H9 (cell line): Measurements from ENCODE around the gene TUT4. TPM values are rescaled to one million over a fixed set of nuclear protein-coding genes. Genes with fewer than 3 reads are reported as not detected.

ENCODE experiments used
- DNase-seq: peaks from one replicate; pipeline ENCODE4 v3.0.0-alpha.2; 2017
- H2AFZ ChIP-seq: one replicate; pipeline ENCODE4 v1.6.1; 2013; ENCODE audit warnings: mild to moderate bottlenecking, low read length, control low read depth, moderate library complexity
- H2AK5ac ChIP-seq: 2 replicates; pipeline ENCODE4 v1.6.1; 2013; ENCODE audit warnings: low read length, control low read depth, mixed read lengths; ENCODE audit not compliant: insufficient read length
- H2BK120ac ChIP-seq: one replicate; pipeline ENCODE4 v1.6.1; 2013; ENCODE audit warnings: low read depth, mild to moderate bottlenecking, low read length, control low read depth, inconsistent platforms; ENCODE audit not compliant: poor library complexity, severe bottlenecking
- H2BK12ac ChIP-seq: 2 replicates; pipeline ENCODE4 v1.6.1; 2013; ENCODE audit warnings: low read length, control low read depth, mixed read lengths, low read depth; ENCODE audit not compliant: insufficient read length
- H2BK15ac ChIP-seq: 2 replicates; pipeline ENCODE4 v1.6.1; 2013; ENCODE audit warnings: low read depth, low read length, control low read depth
- H2BK20ac ChIP-seq: one replicate; pipeline ENCODE4 v1.6.1; 2013; ENCODE audit warnings: low read depth, mild to moderate bottlenecking, low read length, control low read depth, inconsistent platforms; ENCODE audit not compliant: poor library complexity, severe bottlenecking
- H2BK5ac ChIP-seq: 2 replicates; pipeline ENCODE4 v1.6.1; 2013; ENCODE audit warnings: low read length, control low read depth, mixed read lengths; ENCODE audit not compliant: insufficient read length
- H3K14ac ChIP-seq: 2 replicates; pipeline ENCODE4 v1.6.1; 2013; ENCODE audit warnings: low read length, control low read depth; ENCODE audit not compliant: insufficient read depth
- H3K18ac ChIP-seq: 2 replicates; pipeline ENCODE4 v1.6.1; 2013; ENCODE audit warnings: low read depth, mild to moderate bottlenecking, mixed read lengths, low read length, control low read depth; ENCODE audit not compliant: insufficient read length
- H3K23ac ChIP-seq: 2 replicates; pipeline ENCODE4 v1.6.1; 2013; ENCODE audit warnings: low read length, control low read depth, mixed read lengths, low read depth; ENCODE audit not compliant: insufficient read length
- H3K23me2 ChIP-seq: 2 replicates; pipeline ENCODE4 v1.6.1; 2013; ENCODE audit warnings: low read depth, mild to moderate bottlenecking, mixed read lengths, low read length, control low read depth; ENCODE audit not compliant: insufficient read length, poor library complexity, severe bottlenecking
- H3K27ac ChIP-seq: 2 replicates; pipeline ENCODE4 v1.5.1; 2013; ENCODE audit warnings: low read length, control low read depth, mixed read lengths, low read depth; ENCODE audit not compliant: insufficient read length
- H3K27me3 ChIP-seq: 2 replicates; pipeline ENCODE4 v1.6.1; 2013; ENCODE audit warnings: low read length, control low read depth, inconsistent platforms; ENCODE audit not compliant: insufficient read depth
- H3K4ac ChIP-seq: 2 replicates; pipeline ENCODE4 v1.6.1; 2013; ENCODE audit warnings: low read depth, mild to moderate bottlenecking, control low read depth, inconsistent platforms, low read length, moderate library complexity
- H3K4me1 ChIP-seq: 2 replicates; pipeline ENCODE4 v1.6.1; 2013; ENCODE audit warnings: low read length, control low read depth, inconsistent platforms; ENCODE audit not compliant: insufficient read depth
- H3K4me2 ChIP-seq: 2 replicates; pipeline ENCODE4 v1.6.1; 2013; ENCODE audit warnings: low read length, control low read depth, mixed read lengths; ENCODE audit not compliant: insufficient read length, insufficient read depth
- H3K56ac ChIP-seq: 2 replicates; pipeline ENCODE4 v1.6.1; 2013; ENCODE audit warnings: low read depth, mild to moderate bottlenecking, mixed read lengths, low read length, control low read depth; ENCODE audit not compliant: insufficient read length
- H3K79me1 ChIP-seq: 2 replicates; pipeline ENCODE4 v1.6.1; 2013; ENCODE audit warnings: low read depth, mild to moderate bottlenecking, moderate library complexity, low read length, control low read depth, inconsistent platforms; ENCODE audit not compliant: insufficient read depth, poor library complexity, severe bottlenecking
- H3K79me2 ChIP-seq: 2 replicates; pipeline ENCODE4 v1.6.1; 2013; ENCODE audit warnings: low read length, control low read depth, inconsistent platforms; ENCODE audit not compliant: insufficient read depth
- H3K9ac ChIP-seq: 2 replicates; pipeline ENCODE4 v1.6.1; 2013; ENCODE audit warnings: low read length, control low read depth, mixed read lengths; ENCODE audit not compliant: insufficient read length; ENCODE audit errors: extremely low read depth
- H3K9me3 ChIP-seq: one replicate; pipeline ENCODE4 v1.6.1; 2013; ENCODE audit warnings: low read depth, low read length, inconsistent platforms; ENCODE audit not compliant: control insufficient read depth
- H3T11ph ChIP-seq: one replicate; pipeline ENCODE4 v1.6.1; 2013; ENCODE audit warnings: mild to moderate bottlenecking, low read length, control low read depth, inconsistent platforms
- H4K20me1 ChIP-seq: one replicate; pipeline ENCODE4 v1.6.1; 2013; ENCODE audit not compliant: control insufficient read depth, insufficient read length, insufficient read depth
- H4K5ac ChIP-seq: 2 replicates; pipeline ENCODE4 v1.6.1; 2013; ENCODE audit warnings: low read depth, mild to moderate bottlenecking, mixed read lengths, low read length, control low read depth; ENCODE audit not compliant: insufficient read length
- H4K8ac ChIP-seq: replicated peaks from 2 replicates; pipeline ENCODE4 v1.6.1; 2013; ENCODE audit warnings: low read length, control low read depth, mixed read lengths, low read depth; ENCODE audit not compliant: insufficient read length
- H4K91ac ChIP-seq: 2 replicates; pipeline ENCODE4 v1.6.1; 2013; ENCODE audit warnings: low read depth, mild to moderate bottlenecking, moderate library complexity, mixed read lengths, low read length, control low read depth; ENCODE audit not compliant: insufficient read length
- H3K27ac Mint-ChIP-seq, 3 experiments: 2 replicates in 2 of 3; 3 replicates in 1 of 3; pipeline ENCODE4 v1.8.0; 2020 to 2021; ENCODE audit warnings: mixed read lengths in 3 of 3, mild to moderate bottlenecking in 1 of 3, moderate library complexity in 1 of 3
- H3K27me3 Mint-ChIP-seq: 2 replicates; pipeline ENCODE4 v1.8.0; 2021; ENCODE audit warnings: low read depth, mild to moderate bottlenecking, moderate library complexity, mixed read lengths
- H3K36me3 Mint-ChIP-seq, 3 experiments: 2 replicates in 2 of 3; 3 replicates in 1 of 3; pipeline ENCODE4 v1.8.0; 2020 to 2021; ENCODE audit warnings: low read depth in 3 of 3, mixed read lengths in 3 of 3; ENCODE audit not compliant: insufficient read depth in 1 of 3
- H3K4me1 Mint-ChIP-seq, 2 experiments: 2 replicates each; pipeline ENCODE4 v1.8.0; 2020; ENCODE audit warnings: mixed read lengths in 2 of 2
- H3K4me3 Mint-ChIP-seq, 2 experiments: 2 replicates in 1 of 2; 3 replicates in 1 of 2; pipeline ENCODE4 v1.8.0; 2020 to 2021; ENCODE audit warnings: mild to moderate bottlenecking in 2 of 2, mixed read lengths in 2 of 2, moderate library complexity in 1 of 2
- H3K9me3 Mint-ChIP-seq, 2 experiments: 2 replicates in 1 of 2; 3 replicates in 1 of 2; pipeline ENCODE4 v1.8.0; 2020; ENCODE audit warnings: mild to moderate bottlenecking in 2 of 2, mixed read lengths in 2 of 2, moderate library complexity in 1 of 2
- CTCF ChIP-seq: fragments of 200-600 bp; sonication (generic); conservative IDR thresholded peaks from 3 replicates; pipeline ENCODE4 v1.8.0; 2021; ENCODE audit warnings: antibody characterized with exemption, mild to moderate bottlenecking
- WGBS: extraction: QIAGEN DNeasy Blood & Tissue Kit; methylation state at CpG from one replicate; pipeline ENCODE4 v1.1.7; 2013; ENCODE audit warnings: missing lambda C conversion rate, low lambda C conversion rate, mixed read lengths; ENCODE audit not compliant: insufficient read length; ENCODE audit errors: extremely low coverage; 5-methylcytosine and 5-hydroxymethylcytosine counted together
- total RNA-seq: library from RNA; stranded (reverse); gene quantifications from 2 replicates; pipeline ENCODE4 v1.2.1, GENCODE V29; 2021

The TUT4 gene
- total RNA-seq, 1 experiment from 2014 or later, result 59.3 TPM

DNA sequence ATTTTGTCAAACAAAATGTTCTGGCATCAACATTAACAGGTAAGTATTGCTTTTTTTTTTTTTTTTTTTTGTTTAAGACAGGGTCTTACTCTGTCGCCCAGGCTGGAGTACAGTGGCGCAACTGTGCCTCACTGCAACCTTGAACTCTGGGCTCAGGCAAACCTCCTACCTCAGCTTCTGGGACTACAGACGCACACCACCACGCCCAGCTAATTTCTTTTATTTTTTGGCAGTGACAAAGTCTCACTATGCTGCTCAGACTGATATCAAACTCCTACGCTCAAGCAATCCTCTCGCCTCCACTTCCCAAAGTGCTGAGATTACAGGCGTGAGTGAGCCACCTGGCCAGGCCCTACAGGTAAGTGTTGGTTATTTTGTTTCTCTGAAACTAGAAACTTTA, 2.4 kb downstream of the TUT4 start:
- no peaks in the 10 kb centered on the region for H3K9me3 ChIP-seq
- no peak overlapping the region for H2BK120ac ChIP-seq
- no peaks in the 10 kb centered on the region for H3K27me3 Mint-ChIP-seq
- H2BK5ac ChIP-seq, result no peak overlapping the region
- H4K20me1 ChIP-seq, result no peaks in the 10 kb centered on the region
- no CpG with 5 or more reads among the region's 7 CpGs for WGBS
- peak overlapping the region; percentile 19 to 72 (median 69); a peak in 3 of 7 replicates for H3K27ac Mint-ChIP-seq
- H3K27ac ChIP-seq, result no peak overlapping the region
- H2AFZ ChIP-seq, result no peak overlapping the region
- H2BK15ac ChIP-seq, result no peak overlapping the region
- no peak overlapping the region for H2BK12ac ChIP-seq
- no peak overlapping the region for H3K4ac ChIP-seq
- no peak overlapping the region for H3T11ph ChIP-seq
- H3K23ac ChIP-seq, result no peak overlapping the region
- no peaks in the 10 kb centered on the region for H3K9me3 Mint-ChIP-seq
- DNase-seq, result no peak
- H3K4me1 ChIP-seq, result peaks cover 5% of the 10 kb centered on the region; the same call in 1 of the 2 replicates
- H3K4me1 Mint-ChIP-seq, result peaks cover 28 to 33% of the 10 kb centered on the region in 2 experiments
- no peak overlapping the region for H2AK5ac ChIP-seq
- H3K27me3 ChIP-seq, result no peaks in the 10 kb centered on the region
- no peak overlapping the region for H4K8ac ChIP-seq
- no peak overlapping the region for H4K91ac ChIP-seq
- peaks cover 24% of the 10 kb centered on the region; the same call in 1 of the 2 replicates for H3K79me2 ChIP-seq
- no peak overlapping the region for H4K5ac ChIP-seq
- H3K79me1 ChIP-seq, result no peaks in the 10 kb centered on the region
- no peak overlapping the region for H2BK20ac ChIP-seq
- no peak overlapping the region for H3K14ac ChIP-seq
- H3K18ac ChIP-seq, result no peak overlapping the region
- peaks cover under 1 to 5% (median 3%) of the 10 kb centered on the region in 3 experiments; a peak in 5 of 7 replicates for H3K36me3 Mint-ChIP-seq
- H3K23me2 ChIP-seq, result peaks cover 10% of the 10 kb centered on the region
- no peak overlapping the region for H3K56ac ChIP-seq
- TF ChIP-seq CTCF, result no peak
- H3K4me3 Mint-ChIP-seq, result peak overlapping the region; percentile 22 to 54; a peak in 2 of 5 replicates
- H3K9ac ChIP-seq, result no peak overlapping the region
- no peak overlapping the region for H3K4me2 ChIP-seq
